Measurements from ENCODE around the gene SAMD11. TPM values are rescaled to one million over a fixed set of nuclear protein-coding genes. Genes with fewer than 3 reads are reported as not detected.

SAMD11 gene
- total and polyA plus RNA-seq, 2 of the 13 experiments (the other 11 are each of a cell fraction or from before 2014, with no cell fraction given): 0.11 TPM; not detected in 1

DNA sequence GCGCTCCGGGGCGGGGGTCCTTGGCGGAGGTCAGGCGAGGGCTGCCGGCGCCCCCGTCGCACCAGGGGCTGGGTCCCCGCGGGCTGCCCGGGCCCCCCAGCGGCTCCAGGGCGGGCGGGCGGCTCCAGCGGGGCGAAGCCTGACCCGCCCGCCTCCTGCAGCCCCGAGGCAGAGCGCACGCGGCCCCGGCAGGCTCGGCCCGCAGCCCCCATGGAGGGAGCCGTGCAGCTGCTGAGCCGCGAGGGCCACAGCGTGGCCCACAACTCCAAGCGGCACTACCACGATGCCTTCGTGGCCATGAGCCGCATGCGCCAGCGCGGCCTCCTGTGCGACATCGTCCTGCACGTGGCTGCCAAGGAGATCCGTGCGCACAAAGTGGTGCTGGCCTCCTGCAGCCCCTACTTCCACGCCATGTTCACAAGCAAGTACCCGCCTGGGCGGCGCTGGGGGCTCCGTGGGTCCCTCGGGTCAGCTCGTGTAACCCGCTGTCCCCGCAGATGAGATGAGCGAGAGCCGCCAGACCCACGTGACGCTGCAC is 37.5 kb downstream of the SAMD11 start (continued):
- TF ChIP-seq, protein P1, sequence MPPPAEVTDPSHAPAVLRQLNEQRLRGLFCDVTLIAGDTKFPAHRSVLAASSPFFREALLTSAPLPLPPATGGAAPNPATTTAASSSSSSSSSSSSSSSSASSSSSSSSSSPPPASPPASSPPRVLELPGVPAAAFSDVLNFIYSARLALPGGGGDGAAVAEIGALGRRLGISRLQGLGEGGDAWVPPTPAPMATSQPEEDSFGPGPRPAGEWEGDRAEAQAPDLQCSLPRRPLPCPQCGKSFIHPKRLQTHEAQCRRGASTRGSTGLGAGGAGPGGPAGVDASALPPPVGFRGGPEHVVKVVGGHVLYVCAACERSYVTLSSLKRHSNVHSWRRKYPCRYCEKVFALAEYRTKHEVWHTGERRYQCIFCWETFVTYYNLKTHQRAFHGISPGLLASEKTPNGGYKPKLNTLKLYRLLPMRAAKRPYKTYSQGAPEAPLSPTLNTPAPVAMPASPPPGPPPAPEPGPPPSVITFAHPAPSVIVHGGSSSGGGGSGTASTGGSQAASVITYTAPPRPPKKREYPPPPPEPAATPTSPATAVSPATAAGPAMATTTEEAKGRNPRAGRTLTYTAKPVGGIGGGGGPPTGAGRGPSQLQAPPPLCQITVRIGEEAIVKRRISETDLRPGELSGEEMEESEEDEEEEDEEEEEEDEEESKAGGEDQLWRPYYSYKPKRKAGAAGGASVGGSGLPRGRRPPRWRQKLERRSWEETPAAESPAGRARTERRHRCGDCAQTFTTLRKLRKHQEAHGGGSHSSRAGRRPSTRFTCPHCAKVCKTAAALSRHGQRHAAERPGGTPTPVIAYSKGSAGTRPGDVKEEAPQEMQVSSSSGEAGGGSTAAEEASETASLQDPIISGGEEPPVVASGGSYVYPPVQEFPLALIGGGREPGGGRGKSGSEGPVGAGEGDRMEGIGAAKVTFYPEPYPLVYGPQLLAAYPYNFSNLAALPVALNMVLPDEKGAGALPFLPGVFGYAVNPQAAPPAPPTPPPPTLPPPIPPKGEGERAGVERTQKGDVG (CRISPR knock-in tag; IDR thresholded peaks at IDR 0.05; ENCODE audit: borderline replicate concordance): peak; percentile 56; the same call in 1 of the 2 replicates
- TF ChIP-seq, protein P2, sequence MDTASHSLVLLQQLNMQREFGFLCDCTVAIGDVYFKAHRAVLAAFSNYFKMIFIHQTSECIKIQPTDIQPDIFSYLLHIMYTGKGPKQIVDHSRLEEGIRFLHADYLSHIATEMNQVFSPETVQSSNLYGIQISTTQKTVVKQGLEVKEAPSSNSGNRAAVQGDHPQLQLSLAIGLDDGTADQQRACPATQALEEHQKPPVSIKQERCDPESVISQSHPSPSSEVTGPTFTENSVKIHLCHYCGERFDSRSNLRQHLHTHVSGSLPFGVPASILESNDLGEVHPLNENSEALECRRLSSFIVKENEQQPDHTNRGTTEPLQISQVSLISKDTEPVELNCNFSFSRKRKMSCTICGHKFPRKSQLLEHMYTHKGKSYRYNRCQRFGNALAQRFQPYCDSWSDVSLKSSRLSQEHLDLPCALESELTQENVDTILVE (CRISPR knock-in tag; IDR thresholded peaks at IDR 0.05): no peak
- TF ChIP-seq, protein P3, sequence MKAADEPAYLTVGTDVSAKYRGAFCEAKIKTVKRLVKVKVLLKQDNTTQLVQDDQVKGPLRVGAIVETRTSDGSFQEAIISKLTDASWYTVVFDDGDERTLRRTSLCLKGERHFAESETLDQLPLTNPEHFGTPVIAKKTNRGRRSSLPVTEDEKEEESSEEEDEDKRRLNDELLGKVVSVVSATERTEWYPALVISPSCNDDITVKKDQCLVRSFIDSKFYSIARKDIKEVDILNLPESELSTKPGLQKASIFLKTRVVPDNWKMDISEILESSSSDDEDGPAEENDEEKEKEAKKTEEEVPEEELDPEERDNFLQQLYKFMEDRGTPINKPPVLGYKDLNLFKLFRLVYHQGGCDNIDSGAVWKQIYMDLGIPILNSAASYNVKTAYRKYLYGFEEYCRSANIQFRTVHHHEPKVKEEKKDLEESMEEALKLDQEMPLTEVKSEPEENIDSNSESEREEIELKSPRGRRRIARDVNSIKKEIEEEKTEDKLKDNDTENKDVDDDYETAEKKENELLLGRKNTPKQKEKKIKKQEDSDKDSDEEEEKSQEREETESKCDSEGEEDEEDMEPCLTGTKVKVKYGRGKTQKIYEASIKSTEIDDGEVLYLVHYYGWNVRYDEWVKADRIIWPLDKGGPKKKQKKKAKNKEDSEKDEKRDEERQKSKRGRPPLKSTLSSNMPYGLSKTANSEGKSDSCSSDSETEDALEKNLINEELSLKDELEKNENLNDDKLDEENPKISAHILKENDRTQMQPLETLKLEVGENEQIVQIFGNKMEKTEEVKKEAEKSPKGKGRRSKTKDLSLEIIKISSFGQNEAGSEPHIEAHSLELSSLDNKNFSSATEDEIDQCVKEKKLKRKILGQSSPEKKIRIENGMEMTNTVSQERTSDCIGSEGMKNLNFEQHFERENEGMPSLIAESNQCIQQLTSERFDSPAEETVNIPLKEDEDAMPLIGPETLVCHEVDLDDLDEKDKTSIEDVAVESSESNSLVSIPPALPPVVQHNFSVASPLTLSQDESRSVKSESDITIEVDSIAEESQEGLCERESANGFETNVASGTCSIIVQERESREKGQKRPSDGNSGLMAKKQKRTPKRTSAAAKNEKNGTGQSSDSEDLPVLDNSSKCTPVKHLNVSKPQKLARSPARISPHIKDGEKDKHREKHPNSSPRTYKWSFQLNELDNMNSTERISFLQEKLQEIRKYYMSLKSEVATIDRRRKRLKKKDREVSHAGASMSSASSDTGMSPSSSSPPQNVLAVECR (CRISPR knock-in tag; IDR thresholded peaks at IDR 0.05; ENCODE audit: borderline replicate concordance): no peak
- TF ChIP-seq HNRNPL (IDR thresholded peaks at IDR 0.05; ENCODE audit: low read depth, low read length): 0 out of 2 replicates have a peak, but pooled peaks have one; percentile 14
- TF ChIP-seq MYC (CRISPR knock-in tag; IDR thresholded peaks at IDR 0.05; ENCODE audit: borderline replicate concordance): 0 out of 2 replicates have a peak, but pooled peaks have one; percentile 33
- TF ChIP-seq RBFOX2 (IDR thresholded peaks at IDR 0.05; ENCODE audit: low read depth, low read length): peak; percentile 33; the same call in 1 of the 2 replicates
- peak; percentile 37 for TF ChIP-seq ZFX (CRISPR knock-in tag; IDR thresholded peaks at IDR 0.05; ENCODE audit: low read depth)
- TF ChIP-seq PRPF4 (IDR thresholded peaks at IDR 0.05; ENCODE audit: low read depth, low read length, poor library complexity, severe bottlenecking): no peak
- TF ChIP-seq, protein P4, sequence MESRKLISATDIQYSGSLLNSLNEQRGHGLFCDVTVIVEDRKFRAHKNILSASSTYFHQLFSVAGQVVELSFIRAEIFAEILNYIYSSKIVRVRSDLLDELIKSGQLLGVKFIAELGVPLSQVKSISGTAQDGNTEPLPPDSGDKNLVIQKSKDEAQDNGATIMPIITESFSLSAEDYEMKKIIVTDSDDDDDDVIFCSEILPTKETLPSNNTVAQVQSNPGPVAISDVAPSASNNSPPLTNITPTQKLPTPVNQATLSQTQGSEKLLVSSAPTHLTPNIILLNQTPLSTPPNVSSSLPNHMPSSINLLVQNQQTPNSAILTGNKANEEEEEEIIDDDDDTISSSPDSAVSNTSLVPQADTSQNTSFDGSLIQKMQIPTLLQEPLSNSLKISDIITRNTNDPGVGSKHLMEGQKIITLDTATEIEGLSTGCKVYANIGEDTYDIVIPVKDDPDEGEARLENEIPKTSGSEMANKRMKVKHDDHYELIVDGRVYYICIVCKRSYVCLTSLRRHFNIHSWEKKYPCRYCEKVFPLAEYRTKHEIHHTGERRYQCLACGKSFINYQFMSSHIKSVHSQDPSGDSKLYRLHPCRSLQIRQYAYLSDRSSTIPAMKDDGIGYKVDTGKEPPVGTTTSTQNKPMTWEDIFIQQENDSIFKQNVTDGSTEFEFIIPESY (CRISPR knock-in tag; IDR thresholded peaks at IDR 0.05): peak; percentile 86
- TF ChIP-seq, protein P5, sequence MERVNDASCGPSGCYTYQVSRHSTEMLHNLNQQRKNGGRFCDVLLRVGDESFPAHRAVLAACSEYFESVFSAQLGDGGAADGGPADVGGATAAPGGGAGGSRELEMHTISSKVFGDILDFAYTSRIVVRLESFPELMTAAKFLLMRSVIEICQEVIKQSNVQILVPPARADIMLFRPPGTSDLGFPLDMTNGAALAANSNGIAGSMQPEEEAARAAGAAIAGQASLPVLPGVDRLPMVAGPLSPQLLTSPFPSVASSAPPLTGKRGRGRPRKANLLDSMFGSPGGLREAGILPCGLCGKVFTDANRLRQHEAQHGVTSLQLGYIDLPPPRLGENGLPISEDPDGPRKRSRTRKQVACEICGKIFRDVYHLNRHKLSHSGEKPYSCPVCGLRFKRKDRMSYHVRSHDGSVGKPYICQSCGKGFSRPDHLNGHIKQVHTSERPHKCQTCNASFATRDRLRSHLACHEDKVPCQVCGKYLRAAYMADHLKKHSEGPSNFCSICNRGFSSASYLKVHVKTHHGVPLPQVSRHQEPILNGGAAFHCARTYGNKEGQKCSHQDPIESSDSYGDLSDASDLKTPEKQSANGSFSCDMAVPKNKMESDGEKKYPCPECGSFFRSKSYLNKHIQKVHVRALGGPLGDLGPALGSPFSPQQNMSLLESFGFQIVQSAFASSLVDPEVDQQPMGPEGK (CRISPR knock-in tag; IDR thresholded peaks at IDR 0.05): no peak
- TF ChIP-seq, protein P6, sequence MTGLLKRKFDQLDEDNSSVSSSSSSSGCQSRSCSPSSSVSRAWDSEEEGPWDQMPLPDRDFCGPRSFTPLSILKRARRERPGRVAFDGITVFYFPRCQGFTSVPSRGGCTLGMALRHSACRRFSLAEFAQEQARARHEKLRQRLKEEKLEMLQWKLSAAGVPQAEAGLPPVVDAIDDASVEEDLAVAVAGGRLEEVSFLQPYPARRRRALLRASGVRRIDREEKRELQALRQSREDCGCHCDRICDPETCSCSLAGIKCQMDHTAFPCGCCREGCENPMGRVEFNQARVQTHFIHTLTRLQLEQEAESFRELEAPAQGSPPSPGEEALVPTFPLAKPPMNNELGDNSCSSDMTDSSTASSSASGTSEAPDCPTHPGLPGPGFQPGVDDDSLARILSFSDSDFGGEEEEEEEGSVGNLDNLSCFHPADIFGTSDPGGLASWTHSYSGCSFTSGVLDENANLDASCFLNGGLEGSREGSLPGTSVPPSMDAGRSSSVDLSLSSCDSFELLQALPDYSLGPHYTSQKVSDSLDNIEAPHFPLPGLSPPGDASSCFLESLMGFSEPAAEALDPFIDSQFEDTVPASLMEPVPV (CRISPR knock-in tag; IDR thresholded peaks at IDR 0.05): no peak
- peak; percentile 85 for TF ChIP-seq ZBTB38 (CRISPR knock-in tag; IDR thresholded peaks at IDR 0.05)

Data from HepG2 (cell line).